H1 (cell line): ENCODE results near the gene AGFG1. TPM values are rescaled to one million over a fixed set of nuclear protein-coding genes. Genes with fewer than 3 reads are reported as not detected.

ENCODE experiments used
- CTCF ChIA-PET: fragments of 300-600 bp; sonication (Branson Sonifier 250); formaldehyde crosslinking; loops from one replicate; lab custom pipeline; 2021; ENCODE audit not compliant: partially characterized antibody; lab: Charles Lee
- POLR2A ChIA-PET: fragments of 300-600 bp; sonication (Branson Sonifier 250); formaldehyde crosslinking; loops from one replicate; lab custom pipeline; 2021; ENCODE audit warnings: inconsistent platforms; ENCODE audit not compliant: partially characterized antibody; lab: Charles Lee
- DNase-seq, 2 experiments: peaks; one replicate each; pipeline versions ENCODE4 v3.0.0 to v3.0.0-alpha.2; 2010 to 2022; ENCODE audit warnings: low spot score in 2 of 2, low read depth in 1 of 2, mixed read lengths in 1 of 2
- FAIRE-seq: peaks from 2 replicates; lab custom pipeline; 2011; peaks lifted over from hg19 to GRCh38; lab: Jason Lieb, UNC
- H2AFZ ChIP-seq: 2 replicates; pipeline ENCODE4 v1.8.1; 2012; ENCODE audit warnings: low read length, inconsistent platforms
- H2AK5ac ChIP-seq: 2 replicates; pipeline ENCODE4 v1.6.1; 2013; ENCODE audit warnings: low read depth, low read length
- H2BK120ac ChIP-seq: replicated peaks from 2 replicates; pipeline ENCODE3; 2013; ENCODE audit warnings: low read depth, low read length, inconsistent platforms
- H2BK12ac ChIP-seq: 2 replicates; pipeline ENCODE4 v1.6.1; 2013; ENCODE audit warnings: low read depth, low read length
- H2BK15ac ChIP-seq: 2 replicates; pipeline ENCODE4 v1.6.1; 2013; ENCODE audit warnings: low read length
- H2BK20ac ChIP-seq: 2 replicates; pipeline ENCODE4 v1.6.1; 2013; ENCODE audit warnings: low read length
- H2BK5ac ChIP-seq: 2 replicates; pipeline ENCODE4 v1.6.1; 2013; ENCODE audit warnings: low read depth, low read length
- H3K14ac ChIP-seq: 2 replicates; pipeline ENCODE4 v1.6.1; 2013; ENCODE audit warnings: inconsistent platforms; ENCODE audit not compliant: insufficient read length
- H3K18ac ChIP-seq: 2 replicates; pipeline ENCODE4 v1.6.1; 2013; ENCODE audit warnings: low read length; ENCODE audit errors: extremely low read depth
- H3K23ac ChIP-seq: 2 replicates; pipeline ENCODE4 v1.6.1; 2013; ENCODE audit warnings: inconsistent platforms; ENCODE audit not compliant: insufficient read length
- H3K23me2 ChIP-seq: 2 replicates; pipeline ENCODE4 v1.6.1; 2013; ENCODE audit warnings: low read depth, low read length
- H3K27ac ChIP-seq: 2 replicates; pipeline ENCODE4 v1.6.1; 2011; ENCODE audit warnings: low read depth, low read length, inconsistent platforms
- H3K27me3 ChIP-seq, 4 experiments: replicated peaks in 1 of 4; 1 replicate in 1 of 4; 2 replicates in 3 of 4; pipeline versions ENCODE4 v1.6.1 to v1.8.1; 2011 to 2013; ENCODE audit warnings: low read length in 3 of 4, mild to moderate bottlenecking in 3 of 4, inconsistent platforms in 2 of 4, mixed read lengths in 2 of 4, moderate library complexity in 1 of 4; ENCODE audit not compliant: control insufficient read depth in 3 of 4, insufficient read depth in 3 of 4; ENCODE audit errors: extremely low read depth in 1 of 4
- H3K36me3 ChIP-seq, 4 experiments: 2 replicates each; pipeline versions ENCODE4 v1.6.1 to v1.8.1; 2011 to 2013; ENCODE audit warnings: mild to moderate bottlenecking in 4 of 4, low read length in 3 of 4, moderate library complexity in 2 of 4, control low read depth in 1 of 4, inconsistent platforms in 1 of 4; ENCODE audit not compliant: insufficient read depth in 4 of 4, control insufficient read depth in 2 of 4
- H3K4ac ChIP-seq: replicated peaks from 2 replicates; pipeline ENCODE3; 2013; ENCODE audit warnings: low read length, low read depth, mixed read lengths, inconsistent platforms; ENCODE audit not compliant: insufficient read length
- H3K4me1 ChIP-seq, 4 experiments: replicated peaks in 1 of 4; 1 replicate in 1 of 4; 2 replicates in 3 of 4; pipeline versions ENCODE4 v1.6.1 to v1.8.1; 2011 to 2013; ENCODE audit warnings: low read length in 3 of 4, inconsistent platforms in 2 of 4, mixed read lengths in 1 of 4; ENCODE audit not compliant: insufficient read depth in 4 of 4, control insufficient read depth in 3 of 4
- H3K4me2 ChIP-seq, 2 experiments: 2 replicates each; pipeline versions ENCODE4 v1.6.1 to v1.8.1; 2011 to 2013; ENCODE audit warnings: low read depth in 2 of 2, low read length in 2 of 2, control low read depth in 1 of 2, inconsistent platforms in 1 of 2, mild to moderate bottlenecking in 1 of 2; ENCODE audit not compliant: insufficient read depth in 1 of 2
- H3K4me3 ChIP-seq, 4 experiments: fragments of 200-600, 300-600 bp in 1 of 4; sonication (generic), shearing (Covaris generic), sonication (Bioruptor Twin) in 1 of 4; 2 replicates each; pipeline versions ENCODE4 v1.5.1 to v1.8.1; 2011 to 2016; ENCODE audit warnings: low read length in 4 of 4, low read depth in 3 of 4, control low read depth in 2 of 4, inconsistent platforms in 2 of 4, mild to moderate bottlenecking in 2 of 4, mixed read lengths in 1 of 4, moderate library complexity in 1 of 4; ENCODE audit not compliant: insufficient read depth in 2 of 4; ENCODE audit errors: extremely low read depth in 1 of 4
- H3K56ac ChIP-seq: replicated peaks from 2 replicates; pipeline ENCODE3; 2013; ENCODE audit warnings: low read depth, mild to moderate bottlenecking, mixed read lengths, low read length, inconsistent platforms; ENCODE audit not compliant: insufficient read length
- H3K79me1 ChIP-seq: 2 replicates; pipeline ENCODE4 v1.6.1; 2013; ENCODE audit warnings: low read depth, low read length, control low read depth
- H3K79me2 ChIP-seq, 2 experiments: 2 replicates each; pipeline versions ENCODE4 v1.6.1 to v1.8.1; 2012 to 2013; ENCODE audit warnings: low read length in 2 of 2, mild to moderate bottlenecking in 2 of 2, inconsistent platforms in 1 of 2; ENCODE audit not compliant: insufficient read depth in 2 of 2, control insufficient read depth in 1 of 2
- H3K9ac ChIP-seq, 4 experiments: replicated peaks in 1 of 4; 1 replicate in 1 of 4; 2 replicates in 3 of 4; pipeline versions ENCODE4 v1.6.1 to v1.8.1; 2011 to 2013; ENCODE audit warnings: low read depth in 3 of 4, low read length in 3 of 4, control low read depth in 2 of 4, mild to moderate bottlenecking in 2 of 4, moderate library complexity in 2 of 4, inconsistent platforms in 1 of 4; ENCODE audit errors: extremely low read depth in 1 of 4
- H3K9me3 ChIP-seq, 2 experiments: 2 replicates each; pipeline versions ENCODE4 v1.6.1 to v1.8.1; 2012 to 2013; ENCODE audit warnings: mild to moderate bottlenecking in 2 of 2, moderate library complexity in 2 of 2, control low read depth in 1 of 2, inconsistent platforms in 1 of 2, low read depth in 1 of 2, low read length in 1 of 2, mixed read lengths in 1 of 2; ENCODE audit not compliant: insufficient read depth in 2 of 2
- H4K20me1 ChIP-seq, 2 experiments: replicated peaks in 1 of 2; 2 replicates each; pipeline versions ENCODE3 to v1.8.1; 2011 to 2013; ENCODE audit warnings: inconsistent platforms in 2 of 2, low read length in 2 of 2, mild to moderate bottlenecking in 1 of 2; ENCODE audit not compliant: insufficient read depth in 2 of 2, control insufficient read depth in 1 of 2
- H4K5ac ChIP-seq: 2 replicates; pipeline ENCODE4 v1.6.1; 2013; ENCODE audit warnings: low read length, low read depth, mixed read lengths, inconsistent platforms; ENCODE audit not compliant: insufficient read length
- H4K8ac ChIP-seq: 2 replicates; pipeline ENCODE4 v1.8.0; 2013; ENCODE audit warnings: mild to moderate bottlenecking, moderate library complexity, low read length, inconsistent platforms; ENCODE audit not compliant: insufficient read depth; ENCODE audit errors: extremely low read depth
- H4K91ac ChIP-seq: replicated peaks from 2 replicates; pipeline ENCODE3; 2013; ENCODE audit warnings: low read length, mixed read lengths, inconsistent platforms; ENCODE audit not compliant: insufficient read length
- BRCA1 ChIP-seq: IDR thresholded peaks from 2 replicates; pipeline ENCODE4 v1.6.1; 2012; ENCODE audit warnings: low read depth, low read length, improper control_type of control experiment
- EGR1 ChIP-seq: IDR thresholded peaks from 2 replicates; pipeline ENCODE4 v1.6.1; 2011; ENCODE audit warnings: low read depth, low read length, borderline replicate concordance
- HDAC2 ChIP-seq, 2 experiments: fragments of 300-600 bp in 1 of 2; sonication (generic) in 1 of 2; IDR thresholded peaks; 2 replicates each; pipeline ENCODE4 v1.6.1; 2011 to 2012; ENCODE audit warnings: low read depth in 2 of 2, low read length in 2 of 2, mild to moderate bottlenecking in 2 of 2, moderate library complexity in 2 of 2, borderline replicate concordance in 1 of 2, inconsistent platforms in 1 of 2
- NANOG ChIP-seq: IDR thresholded peaks from 2 replicates; pipeline ENCODE4 v1.6.1; 2011; ENCODE audit warnings: low read length, low read depth, mild to moderate bottlenecking, inconsistent platforms; ENCODE audit not compliant: insufficient read depth, poor library complexity, severe bottlenecking
- SIX5 ChIP-seq: IDR thresholded peaks from 2 replicates; pipeline ENCODE4 v1.6.1; 2011; ENCODE audit warnings: mild to moderate bottlenecking, low read depth, low read length
- ZNF274 ChIP-seq: IDR thresholded peaks from 2 replicates; pipeline ENCODE4 v1.7.0; 2012; ENCODE audit warnings: low read length, borderline replicate concordance; ENCODE audit errors: extremely low read depth
- polyA plus RNA-seq, 7 experiments: library from polyadenylated mRNA; depleted of rRNA in 3 of 7; stranded (reverse) in 5 of 7; unstranded in 2 of 7; fragments of >200 nt in 5 of 7; fragments of 200-250 nt in 2 of 7; gene quantifications; 1 replicate in 5 of 7; 2 replicates in 1 of 7; 4 replicates in 1 of 7; pipeline versions ENCODE4 v1.2.1 to v1.2.3, GENCODE V29; 2011 to 2013; ENCODE audit warnings: missing spikeins in 2 of 7, mixed read lengths in 2 of 7
- total RNA-seq: library from RNA; stranded (reverse); fragmentation: NEBNext Ultra II Directional; extraction: Animal tissue kit (Norgen Biotek cat#: 25700); gene quantifications from 2 replicates; pipeline ENCODE4 v1.2.1, GENCODE V29; 2021

Gene AGFG1
- total and polyA plus RNA-seq, 2 of the 8 experiments (the other 6 are each of a cell fraction or from before 2014, with no cell fraction given): 102 to 147 TPM

DNA sequence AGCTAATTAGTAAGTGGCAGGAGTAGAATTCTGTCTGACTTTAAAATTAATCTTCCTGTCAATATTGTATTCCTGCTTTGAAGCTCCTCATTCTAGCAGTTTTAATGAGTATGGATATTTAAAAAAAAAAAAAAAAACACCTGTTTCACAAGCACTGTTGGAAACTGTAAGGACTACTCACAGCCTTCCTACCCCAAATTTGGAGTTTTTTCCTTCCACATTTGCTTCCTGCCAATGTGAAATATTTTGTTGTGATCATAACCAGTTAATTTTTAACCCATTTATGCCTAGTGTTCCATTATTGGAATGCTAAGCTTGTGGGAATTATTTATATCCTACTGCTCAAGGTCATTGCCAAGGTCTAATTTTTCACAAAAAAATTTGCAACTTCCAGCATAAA, 90.6 kb downstream of the AGFG1 start:
- Histone ChIP-seq H3K79me1 (no peaks in the 10 kb centered on the region), H2BK5ac (no peak overlapping the region), H4K8ac (no peak overlapping the region), H2BK12ac (no peak overlapping the region), H2BK20ac (no peak overlapping the region), H2BK120ac (no peak overlapping the region), H4K5ac (no peak overlapping the region), H3K23me2 (no peaks in the 10 kb centered on the region), H3K27ac (no peak overlapping the region), H3K4me2 (no peak overlapping the region), H2AK5ac (no peak overlapping the region), H3K27me3 (no peaks in the 10 kb centered on the region), H2AFZ (no peak overlapping the region), H4K91ac (no peak overlapping the region), H3K79me2 (no peaks in the 10 kb centered on the region), H3K36me3 (peaks cover 0 to 4% (median 0%) of the 10 kb centered on the region in 4 experiments; a peak in 1 of 8 replicates), H3K56ac (no peak overlapping the region), H3K23ac (no peak overlapping the region), H3K14ac (no peak overlapping the region), H3K4me3 (no peak overlapping the region), H3K18ac (no peak overlapping the region), H4K20me1 (no peaks in the 10 kb centered on the region), H3K9me3 (no peaks in the 10 kb centered on the region), H3K4ac (no peak overlapping the region), H3K4me1 (no peaks in the 10 kb centered on the region), H3K9ac (no peak overlapping the region), H2BK15ac (no peak overlapping the region)
- CTCF ChIA-PET: no interaction called here
- POLR2A ChIA-PET: interaction anchor here (1.3 kb wide), 1 partner anchor 9 kb away, joined by 7 read pairs; no protein-coding TSS in a partner anchor
- FAIRE-seq (no peak), DNase-seq (no peak)
- TF ChIP-seq NANOG: no peak
- TF ChIP-seq HDAC2 (IDR thresholded peaks at IDR 0.05; ENCODE audit: borderline replicate concordance in 1 of 2, low read depth in 2 of 2, low read length in 2 of 2): no peak
- no peak for TF ChIP-seq EGR1
- no peak for TF ChIP-seq ZNF274
- no peak for TF ChIP-seq BRCA1
- TF ChIP-seq SIX5: no peak
